ENCODE results near the gene FKBP5.
"Not testable (repeated sequence)": the region's sequence is repeated elsewhere in the genome, so short reads cannot be mapped to it uniquely, and the experiment has no call there.

The FKBP5 gene

DNA sequence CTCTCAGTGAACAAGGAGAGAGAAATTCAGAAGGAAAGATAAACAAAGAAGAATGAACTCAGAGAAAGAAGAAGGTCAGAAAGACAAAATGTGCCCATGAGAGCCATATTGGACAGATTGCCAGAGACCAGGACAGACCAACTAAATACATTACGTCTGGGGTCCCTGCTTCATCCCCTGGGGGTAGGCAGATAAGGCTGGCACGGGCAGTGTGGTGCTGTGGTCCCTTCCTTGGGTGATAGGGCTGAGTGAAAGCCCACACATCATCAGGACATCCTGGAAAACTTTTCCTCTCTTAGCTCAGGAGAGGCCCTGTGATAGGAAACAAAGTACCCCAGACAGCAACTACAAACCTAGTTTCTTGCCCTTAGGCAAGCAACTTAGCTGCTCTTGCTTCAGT, 34.9 kb upstream of the FKBP5 start:
- no peak for DNase-seq

DNA sequence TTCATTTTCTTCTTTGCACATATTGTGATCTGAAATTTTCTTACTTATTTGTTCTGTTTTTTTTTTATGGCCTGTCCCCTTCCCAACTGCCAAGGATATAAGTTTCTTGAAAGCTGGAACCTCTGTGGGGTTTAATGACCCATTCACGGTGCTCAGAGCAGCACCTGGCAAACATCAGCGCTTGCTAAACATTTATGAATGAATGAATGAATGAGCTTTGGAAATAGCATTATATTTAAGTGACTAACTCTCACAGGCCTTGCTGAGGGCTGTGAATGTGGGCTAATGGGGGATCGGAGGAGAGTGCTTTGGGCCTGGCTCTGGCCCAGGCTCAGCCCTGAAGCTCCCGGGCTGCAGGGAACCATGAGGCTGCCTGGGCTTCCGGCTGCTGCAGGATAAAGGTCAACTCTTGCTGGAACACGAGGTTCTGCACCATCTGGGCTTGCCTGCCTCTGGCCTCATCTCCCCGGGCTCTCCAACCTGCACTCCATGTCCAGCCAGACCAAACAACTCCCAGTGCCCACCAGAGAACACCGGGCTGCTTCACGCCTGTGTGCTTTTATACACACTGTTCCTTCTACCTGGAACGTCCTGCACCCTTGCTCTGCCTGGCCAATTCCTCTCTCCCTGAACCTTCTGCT, 33.5 kb upstream of the FKBP5 start:
- no peak for DNase-seq

DNA sequence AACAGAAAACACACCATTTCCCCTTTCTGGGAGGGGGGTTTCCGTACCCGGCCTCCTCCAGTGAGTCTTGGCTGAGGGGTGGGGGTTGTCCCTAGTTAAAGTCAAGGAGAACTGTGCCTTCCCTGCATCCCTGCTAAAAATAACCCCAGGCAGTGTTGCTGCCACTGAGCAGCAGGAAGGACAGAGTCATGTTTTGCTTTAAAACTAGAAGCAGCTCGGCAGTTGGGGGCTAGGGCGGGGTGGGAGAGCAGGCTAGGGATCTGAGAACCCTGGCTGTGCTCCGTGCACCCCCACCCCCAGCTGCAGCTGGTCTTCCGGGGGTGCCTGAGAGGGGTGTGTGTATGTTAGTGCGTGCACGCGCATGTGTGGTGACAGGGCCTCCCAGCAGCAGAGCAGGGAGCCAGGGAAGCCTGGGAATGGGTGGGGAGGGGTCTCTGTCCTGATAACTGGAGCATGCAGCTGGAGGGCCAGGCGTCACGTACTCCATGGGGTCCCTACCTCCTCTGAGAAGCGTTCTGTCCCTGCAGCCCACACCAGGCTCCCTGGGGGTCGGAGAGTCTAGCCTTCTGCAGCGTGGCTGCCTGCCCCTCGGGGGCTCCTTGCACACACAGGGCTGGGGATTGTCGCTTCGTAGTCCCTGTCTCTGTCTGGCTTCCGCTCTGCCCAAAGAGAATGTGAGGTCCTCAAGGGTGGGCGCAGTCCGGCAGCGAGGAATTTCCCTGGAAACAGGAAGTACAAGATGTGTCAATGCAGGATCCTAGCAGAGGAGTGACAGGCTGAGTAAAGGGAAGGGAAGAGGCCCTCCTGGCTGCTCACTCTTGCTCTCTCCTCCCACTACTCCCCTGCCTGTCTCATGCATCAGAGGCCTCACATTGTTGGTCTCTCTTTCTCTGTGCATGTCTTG, 31.4 kb upstream of the FKBP5 start:
- peak; percentile 60 for DNase-seq

DNA sequence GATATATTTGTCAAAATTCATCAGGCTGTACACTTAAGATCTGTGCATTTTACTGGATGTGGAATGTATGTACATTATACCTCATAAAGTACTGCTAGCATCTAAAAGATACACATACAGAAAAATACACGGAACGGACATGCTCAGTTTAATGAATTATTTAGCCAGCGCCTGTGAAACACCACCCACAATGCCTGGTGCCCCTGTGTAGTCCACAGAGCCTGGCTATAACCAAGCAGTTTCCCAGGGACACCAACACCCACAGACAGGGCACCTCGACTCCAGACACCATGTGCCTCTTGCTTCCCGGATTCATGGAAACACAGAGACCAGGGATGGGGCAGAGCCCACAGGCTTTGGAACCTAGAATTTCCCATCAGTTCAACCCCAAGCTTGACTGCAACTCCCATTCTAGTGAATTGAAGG, 30.7 kb upstream of the FKBP5 start:
- peak; percentile 41 for DNase-seq

DNA sequence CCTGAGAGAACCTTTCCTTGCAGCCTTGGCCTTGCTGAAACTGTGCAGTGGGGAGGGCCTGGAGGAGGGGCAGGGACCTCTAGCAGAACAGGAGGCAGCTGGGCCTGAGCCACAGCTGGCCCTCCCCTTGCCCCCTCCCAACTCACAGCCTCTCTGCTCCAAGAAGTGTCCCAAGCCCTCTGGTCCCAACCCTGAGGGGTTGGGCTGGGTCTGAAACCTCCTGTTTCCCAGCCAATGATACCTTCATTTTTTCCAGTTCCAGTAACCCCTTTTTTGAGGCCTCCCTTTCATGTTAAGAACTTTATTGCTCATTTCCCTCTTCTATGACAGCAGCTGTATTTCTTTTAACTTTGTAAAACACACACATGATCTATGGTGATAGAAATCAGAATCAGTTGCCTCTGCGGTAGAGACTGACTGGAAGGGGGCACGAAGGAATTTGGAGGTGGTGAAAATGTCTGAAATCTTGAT, 30.2 kb upstream of the FKBP5 start:
- peak; percentile 63 for DNase-seq

DNA sequence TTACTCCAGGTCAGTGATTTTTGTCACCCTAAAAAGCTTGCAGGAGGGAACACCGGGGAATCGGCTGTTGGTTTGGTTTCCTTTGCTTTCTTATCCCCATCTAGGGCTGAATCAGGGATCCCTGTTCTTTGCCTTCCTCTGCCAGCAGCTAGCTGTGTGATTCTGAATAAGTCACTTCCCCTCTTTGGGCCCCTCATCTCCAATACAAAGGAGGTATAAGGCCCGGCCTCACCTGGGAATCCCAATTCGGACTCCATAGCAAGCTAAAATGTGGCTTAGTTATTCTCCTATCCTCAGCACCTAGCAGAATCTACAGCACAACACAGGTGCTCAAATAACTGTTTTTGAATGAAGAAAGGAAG, 29.6 kb upstream of the FKBP5 start:
- no peak for DNase-seq

DNA sequence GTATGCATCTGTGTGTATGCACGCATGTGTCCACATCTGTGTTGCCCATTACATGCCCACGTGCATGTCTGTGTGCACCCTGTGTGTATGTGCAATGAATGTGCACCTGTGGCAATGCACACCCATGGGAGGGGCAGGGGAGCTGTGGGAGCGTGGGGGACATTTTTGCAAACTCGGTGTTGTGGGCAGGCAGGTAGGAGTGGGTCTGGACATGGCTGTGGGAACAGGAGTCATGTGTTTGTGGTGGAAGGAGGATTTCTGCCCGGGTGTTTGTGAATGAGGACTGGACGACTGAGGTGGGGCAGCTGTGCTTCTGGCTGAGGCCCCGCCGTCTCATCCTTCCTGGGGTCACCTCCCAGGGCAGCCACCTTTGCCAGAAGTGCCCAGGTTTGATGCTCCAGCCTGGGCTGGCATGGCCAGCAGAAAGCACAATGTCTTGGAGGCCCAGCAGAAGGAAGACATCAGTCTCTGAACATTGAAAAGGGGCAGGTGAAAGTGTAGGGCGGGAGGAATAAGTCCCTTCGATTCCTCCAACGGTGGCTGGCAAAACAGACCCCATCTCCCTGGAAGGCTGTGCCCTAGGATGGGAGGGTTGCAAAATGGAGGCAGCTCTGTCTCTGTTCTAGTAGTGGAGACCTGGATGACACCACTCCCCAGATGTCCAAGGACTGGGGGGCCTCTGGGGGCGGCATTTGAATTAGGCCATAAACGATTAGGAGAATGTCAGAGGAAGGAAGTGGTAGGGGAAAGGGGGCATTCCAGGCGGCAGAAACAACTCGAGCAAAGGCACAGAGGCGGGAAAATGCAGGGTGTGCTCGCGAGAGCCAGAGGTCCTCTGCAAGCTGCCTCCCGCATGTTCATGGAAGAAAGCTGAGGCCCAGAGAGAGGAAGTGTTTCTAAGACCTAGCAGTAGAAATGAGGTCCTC, 29.0 kb upstream of the FKBP5 start:
- peak; percentile 27 for DNase-seq

DNA sequence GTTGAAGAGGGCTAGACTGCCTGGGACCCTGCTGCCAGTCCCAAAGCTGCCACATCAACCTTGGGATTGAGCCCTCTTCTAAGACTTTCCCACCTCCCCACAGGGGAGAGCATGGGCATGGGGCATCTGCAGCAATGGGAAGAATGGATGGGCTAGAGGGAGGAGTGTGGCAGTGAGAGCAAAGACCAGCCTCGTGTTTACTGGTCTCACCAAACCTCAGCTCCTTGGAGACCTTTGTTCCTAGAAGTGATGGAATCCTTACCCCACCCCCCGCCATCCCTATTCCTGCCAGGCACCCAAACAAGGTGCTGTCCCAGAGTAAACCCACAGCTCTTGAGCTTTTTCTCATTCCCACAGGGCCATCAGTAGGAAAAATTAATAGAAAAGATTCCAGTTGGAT, 28.1 kb upstream of the FKBP5 start:
- no peak for DNase-seq

DNA sequence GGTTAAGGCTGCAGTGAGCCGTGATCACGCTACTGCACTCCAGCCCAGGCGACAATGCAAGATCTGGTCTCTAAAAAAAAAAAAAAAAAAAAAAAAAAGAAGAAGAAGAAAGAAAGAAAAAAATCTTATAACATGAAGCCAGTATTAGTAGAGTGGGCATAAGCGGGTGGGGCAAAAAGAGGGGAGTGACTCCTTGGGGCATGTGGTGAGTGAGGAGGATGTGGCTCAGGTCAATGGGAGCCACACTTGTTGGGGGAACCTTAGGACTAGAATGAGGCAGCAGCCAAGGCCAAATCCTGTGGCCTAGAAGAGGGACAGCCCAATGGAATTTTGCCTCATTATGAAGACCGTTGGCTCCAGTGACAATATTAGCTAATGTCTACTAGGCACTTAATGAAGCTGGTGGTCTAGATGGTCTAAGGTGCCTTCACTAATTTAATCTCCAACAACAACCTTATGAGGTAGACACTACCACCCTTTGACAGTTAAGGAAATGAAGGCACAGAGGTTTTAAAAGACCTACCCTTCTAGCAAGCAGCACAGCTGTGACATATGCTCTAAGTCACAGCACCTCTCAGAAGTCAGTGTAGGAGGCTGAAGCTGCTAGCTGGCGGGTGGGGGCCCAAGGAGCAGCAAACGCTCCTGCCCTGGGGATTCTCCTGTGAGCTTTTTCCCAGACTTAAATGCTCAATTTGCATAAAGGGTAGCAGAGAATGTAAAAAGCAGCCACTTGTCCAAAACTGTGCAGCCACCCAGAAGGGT, 24.5 kb upstream of the FKBP5 start:
- no peak for DNase-seq

DNA sequence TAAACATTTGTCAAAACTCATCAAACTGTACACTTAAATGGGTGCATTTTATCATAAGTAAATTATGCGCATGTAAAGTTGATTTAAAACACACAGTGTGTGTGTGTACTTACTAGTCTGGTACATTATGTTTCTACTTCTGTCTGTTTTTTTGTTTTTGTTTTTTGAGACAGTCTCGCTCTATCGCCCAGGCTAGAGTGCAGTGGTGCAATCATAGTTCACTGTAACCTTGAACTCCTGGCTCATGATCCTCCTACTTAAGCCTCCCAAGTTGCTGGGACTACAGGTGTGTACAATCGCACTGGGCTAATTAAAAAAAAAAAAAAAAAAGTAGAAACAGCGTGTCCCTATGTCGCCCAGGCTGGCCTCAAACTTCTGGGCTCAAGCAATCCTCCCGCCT, 23.0 kb upstream of the FKBP5 start:
- no peak for DNase-seq

DNA sequence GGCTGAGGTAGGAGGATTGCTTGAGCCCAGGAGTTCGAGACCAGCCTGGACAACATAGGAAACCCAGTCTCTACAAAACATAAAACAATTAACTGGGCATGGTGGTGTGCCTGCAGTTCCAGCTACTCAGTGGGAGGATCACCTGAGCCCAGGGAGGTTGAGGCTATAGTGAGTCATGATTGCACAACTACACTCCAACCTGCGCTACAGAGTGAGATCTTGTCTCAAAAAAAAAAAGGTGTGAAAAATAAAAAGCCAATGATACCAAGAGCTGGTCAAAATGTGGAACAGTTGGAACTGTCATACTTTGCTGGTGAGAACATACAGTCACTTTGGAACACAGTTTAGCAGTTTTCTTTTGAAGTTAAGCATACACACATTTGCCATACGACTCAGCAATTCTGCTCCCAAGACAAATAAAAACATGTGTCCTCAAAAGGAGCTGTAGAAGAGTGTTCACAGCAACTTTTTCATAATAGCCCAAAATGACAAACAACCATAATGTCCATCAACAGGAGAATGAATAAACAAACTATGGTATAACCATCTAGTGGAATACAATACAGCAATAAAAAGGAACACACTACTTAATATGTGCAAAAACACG, 21.6 kb upstream of the FKBP5 start:
- DNase-seq, result peak; percentile 67

DNA sequence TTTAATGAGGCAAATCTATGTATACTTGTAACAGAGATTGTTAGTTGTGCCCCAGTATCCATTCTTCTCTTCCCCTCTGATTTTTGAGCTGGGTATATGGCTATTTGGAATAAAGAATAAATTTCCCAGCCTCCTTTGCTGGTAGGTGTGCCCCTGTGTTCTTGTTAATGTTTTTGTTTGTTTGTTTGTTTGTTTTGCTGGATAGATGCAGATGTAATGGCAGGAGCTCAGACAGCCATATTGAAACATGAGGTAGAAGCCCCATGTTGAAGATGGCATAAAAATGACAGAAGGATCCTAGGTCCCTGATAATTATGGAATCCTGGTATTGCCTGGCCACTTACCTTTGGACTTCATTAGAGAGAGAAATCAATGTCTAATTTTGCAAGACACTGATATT, 19.9 kb upstream of the FKBP5 start:
- DNase-seq, result no peak

DNA sequence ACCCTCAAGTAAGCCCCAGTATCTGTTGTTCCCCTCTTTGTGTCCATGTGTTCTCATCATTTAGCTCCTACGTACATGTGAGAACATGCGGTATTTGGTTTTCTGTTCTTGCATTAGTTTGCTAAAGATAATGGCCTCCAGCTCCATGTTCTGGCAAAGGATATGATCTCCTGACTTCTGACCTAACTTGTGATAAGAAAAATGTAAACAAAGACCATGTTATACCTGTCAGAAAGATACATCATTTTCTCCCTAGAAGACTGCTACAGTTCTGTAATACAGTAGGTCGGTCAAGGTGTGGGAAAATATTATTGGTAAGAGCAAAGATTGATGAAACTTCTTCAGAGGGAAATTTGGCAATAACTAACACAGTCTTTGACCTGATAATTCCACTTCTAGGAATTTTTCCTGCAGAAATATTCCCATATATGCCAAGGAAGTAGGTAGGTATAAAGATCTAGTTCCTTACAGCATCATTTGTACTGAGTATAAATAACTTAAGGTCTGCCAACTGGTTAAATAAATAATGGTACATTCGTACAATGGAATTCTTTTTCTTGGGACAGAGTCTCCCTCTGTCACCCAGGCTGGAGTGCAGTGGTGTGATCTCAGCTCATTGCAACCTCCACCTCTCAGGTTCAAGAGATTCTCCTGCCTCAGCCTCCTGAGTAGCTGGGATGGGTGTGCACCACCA, 19.1 kb upstream of the FKBP5 start:
- no peak for DNase-seq

DNA sequence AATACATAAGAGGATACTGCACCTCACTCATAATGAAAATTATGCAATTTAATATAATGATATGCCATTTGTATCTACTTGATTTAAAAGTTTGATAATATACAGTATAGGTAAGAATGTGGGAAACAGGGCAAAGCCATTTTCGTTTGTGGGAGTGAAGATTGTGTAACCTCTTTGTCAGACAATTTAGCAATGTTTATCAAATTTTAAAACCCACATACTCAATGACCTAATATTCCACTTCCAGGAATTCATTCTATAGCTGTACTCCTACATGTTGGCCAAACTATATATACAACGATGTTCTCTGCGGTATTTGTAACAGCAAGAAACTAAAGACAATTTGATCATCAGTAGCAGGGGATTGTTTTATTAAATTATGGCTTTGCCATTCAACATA, 17.8 kb upstream of the FKBP5 start:
- no peak for DNase-seq

DNA sequence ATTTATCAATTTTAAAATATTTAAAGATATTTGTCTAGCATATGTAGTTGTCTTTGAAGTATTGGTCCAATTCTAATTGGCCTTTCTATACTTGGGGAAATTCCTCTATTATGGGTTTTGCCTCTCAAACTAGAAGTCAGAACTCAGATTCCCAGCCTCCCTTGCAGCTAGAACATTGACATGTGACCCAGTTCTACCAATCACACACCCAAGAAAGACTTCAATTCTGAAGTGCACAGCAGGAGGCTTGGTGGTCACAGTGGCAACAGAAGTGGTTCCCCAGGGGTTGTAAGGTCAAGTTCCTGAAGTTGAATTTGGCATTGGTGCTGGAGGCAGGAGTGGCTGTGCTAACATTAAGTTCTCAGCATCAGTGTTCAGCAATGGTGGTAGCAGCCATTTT, 14.8 kb upstream of the FKBP5 start:
- DNase-seq, result no peak

DNA sequence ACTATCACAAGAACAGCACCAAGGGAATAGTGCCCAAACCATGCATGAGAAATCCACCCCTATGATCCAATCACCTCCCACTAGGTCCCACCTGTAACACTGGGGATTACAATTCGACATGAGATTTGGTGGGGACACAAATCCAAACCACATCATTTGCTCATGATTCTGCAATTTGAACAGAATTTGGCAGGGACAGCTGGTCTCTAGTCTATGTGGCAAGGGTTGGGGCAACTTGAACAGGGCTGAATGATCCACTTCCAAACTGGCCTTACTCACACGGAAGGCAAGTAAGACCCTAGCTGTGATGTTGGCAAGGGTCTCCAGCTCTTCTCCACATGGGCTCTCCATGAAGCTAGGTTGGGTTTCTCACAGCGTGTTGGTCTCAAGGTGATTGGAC, 10.1 kb upstream of the FKBP5 start:
- DNase-seq, result no peak

DNA sequence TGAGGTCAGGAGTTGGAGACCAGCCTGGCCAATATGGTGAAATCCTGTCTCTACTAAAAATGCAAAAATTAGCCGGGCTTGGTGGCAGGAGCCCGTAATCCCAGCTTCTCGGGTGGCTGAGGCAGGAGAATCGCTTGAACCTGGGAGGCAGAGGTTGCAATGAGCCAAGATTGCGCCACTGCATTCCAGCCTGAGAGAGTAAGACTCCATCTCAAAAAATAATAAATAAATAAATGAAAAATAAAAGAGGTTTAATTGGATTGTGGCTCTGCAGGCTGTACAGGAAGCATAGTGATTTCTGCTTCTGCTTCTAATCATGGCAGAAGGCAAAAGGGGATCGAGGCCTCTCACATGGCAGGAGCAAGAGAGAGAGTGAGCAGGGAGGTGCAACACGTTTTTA, 9.7 kb upstream of the FKBP5 start:
- not testable (repeated sequence) for DNase-seq

DNA sequence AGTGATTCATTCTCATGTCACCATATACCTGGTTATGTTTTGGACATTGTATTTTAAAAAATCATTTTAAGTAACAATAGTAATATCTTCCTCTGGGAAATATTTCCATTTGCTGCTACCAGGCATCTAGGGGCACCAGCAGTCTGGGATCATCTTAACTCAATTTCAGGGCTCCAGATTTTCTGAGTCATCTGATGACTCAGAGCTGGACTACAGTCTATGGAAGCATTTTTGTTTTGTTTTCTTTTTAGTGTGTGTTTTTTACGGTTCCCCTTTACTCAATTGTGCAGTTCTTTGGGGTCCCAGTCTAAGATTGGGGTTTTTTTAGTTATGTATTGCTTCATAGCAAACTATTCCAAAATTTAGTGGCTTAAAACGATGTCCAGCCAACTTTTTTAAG, 5.7 kb upstream of the FKBP5 start:
- no peak for DNase-seq

DNA sequence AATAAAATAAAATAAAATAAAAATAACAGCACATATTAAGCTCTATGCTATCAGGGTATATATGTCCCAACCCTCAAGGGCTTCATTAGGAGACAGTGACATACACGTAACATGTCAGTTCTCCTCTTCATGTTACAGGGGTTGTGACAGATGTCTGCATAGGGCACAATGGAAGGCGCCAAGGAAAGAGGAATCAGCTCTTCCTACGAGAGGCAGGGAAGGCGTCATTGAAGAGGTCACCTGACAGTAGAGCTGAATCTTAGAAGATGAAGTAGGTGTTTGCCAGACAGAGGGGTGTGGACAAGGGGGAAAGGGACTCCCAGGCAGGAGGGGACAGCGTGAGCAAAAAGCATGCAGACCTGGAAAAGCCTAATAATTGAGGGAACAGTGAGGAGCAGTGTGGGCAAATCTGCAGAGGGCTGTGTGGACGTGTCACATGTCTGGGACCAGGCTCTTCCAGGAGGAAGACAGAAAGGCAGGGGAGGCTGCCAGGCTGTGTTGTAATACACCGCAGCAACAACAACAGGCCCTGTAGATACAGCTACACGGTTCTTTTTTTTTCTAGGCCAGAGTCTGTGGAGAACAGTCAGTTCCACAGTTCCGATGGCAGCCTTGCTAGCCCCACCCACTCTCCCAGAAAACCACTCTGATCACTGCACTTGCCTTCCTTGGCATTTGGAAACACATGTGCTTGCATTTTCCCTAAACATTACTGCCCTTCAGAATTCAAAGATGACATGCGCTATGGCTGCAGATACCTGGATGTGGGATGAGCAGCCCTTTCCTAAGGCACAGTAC, 2.5 kb upstream of the FKBP5 start:
- no peak for DNase-seq

DNA sequence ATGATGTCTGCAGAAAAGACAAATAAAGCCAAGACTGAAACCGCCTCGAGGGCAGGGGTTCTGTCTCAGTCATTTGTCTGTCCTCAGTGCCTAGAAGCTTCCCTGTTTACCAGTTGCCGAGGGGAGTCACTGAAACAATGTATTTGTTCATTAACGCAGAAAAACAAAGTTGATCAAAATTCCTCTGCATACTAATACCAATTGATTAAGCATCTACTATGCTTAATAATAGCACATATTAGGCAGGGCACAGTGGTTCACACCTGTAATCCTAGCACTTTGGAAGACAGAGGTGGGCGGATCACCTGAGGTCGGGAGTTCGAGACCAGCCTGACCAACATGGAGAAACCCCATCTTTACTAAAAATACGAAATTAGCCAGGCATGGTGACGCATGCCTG, 1.8 kb upstream of the FKBP5 start:
- DNase-seq, result no peak

DNA sequence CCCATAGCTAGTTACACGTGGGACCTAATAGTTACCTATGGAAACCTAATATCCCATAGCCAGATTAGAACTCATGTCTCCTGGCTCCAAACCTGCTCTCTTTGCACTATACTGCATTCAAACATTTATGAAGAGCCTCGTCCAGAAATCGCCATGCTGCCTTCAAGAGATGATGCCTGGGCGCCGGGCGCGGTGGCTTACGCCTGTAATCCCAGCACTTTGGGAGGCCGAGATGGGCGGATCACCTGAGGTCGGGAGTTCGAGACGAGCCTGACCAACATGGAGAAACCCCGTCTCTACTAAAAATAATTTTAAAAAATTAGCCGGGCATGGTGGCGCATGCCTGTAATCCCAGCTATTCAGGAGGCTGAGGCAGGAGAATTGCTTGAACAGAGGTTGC, 1.3 kb upstream of the FKBP5 start:
- not testable (repeated sequence) for DNase-seq

Measured in stimulated activated CD4-positive, alpha-beta T cell treated with anti-CD3 and anti-CD28 coated beads, Interleukin-15, amount 100 ng/mL, for 24 hours (primary cell).